ENCODE results near the gene TUG1.

DNA sequence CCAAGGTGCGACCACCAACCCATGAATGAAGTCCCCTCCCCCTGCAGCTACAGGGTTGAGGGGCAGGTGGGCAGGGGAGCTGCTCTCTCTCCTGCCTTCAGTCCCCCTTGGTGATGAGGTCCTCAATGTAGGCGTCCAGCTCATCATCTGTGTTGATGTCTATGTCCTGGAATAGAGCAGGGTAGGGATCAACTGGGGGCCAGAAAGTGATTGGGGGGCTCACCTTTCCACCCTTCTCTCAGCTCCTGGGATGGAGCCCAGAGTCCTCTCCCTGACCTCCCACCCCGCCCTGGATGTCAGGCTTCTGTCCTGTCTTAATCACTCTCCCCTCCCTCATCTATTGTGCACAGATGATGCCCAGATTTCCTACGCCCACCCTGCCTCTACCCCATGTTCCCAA is 42.4 kb upstream of the TUG1 start:
- TF ChIP-seq, protein P1, sequence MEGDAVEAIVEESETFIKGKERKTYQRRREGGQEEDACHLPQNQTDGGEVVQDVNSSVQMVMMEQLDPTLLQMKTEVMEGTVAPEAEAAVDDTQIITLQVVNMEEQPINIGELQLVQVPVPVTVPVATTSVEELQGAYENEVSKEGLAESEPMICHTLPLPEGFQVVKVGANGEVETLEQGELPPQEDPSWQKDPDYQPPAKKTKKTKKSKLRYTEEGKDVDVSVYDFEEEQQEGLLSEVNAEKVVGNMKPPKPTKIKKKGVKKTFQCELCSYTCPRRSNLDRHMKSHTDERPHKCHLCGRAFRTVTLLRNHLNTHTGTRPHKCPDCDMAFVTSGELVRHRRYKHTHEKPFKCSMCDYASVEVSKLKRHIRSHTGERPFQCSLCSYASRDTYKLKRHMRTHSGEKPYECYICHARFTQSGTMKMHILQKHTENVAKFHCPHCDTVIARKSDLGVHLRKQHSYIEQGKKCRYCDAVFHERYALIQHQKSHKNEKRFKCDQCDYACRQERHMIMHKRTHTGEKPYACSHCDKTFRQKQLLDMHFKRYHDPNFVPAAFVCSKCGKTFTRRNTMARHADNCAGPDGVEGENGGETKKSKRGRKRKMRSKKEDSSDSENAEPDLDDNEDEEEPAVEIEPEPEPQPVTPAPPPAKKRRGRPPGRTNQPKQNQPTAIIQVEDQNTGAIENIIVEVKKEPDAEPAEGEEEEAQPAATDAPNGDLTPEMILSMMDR (conservative IDR thresholded peaks at IDR 0.05 in 1 of 2, IDR thresholded peaks at IDR 0.05 in 1 of 2; ENCODE audit: extremely low read depth in 1 of 2, insufficient read depth in 1 of 2, low read depth in 1 of 2, low read length in 2 of 2): no peak
- TF ChIP-seq EZH2 (IDR thresholded peaks at IDR 0.05; ENCODE audit: borderline replicate concordance, low read length): no peak
